ENCODE results near the gene TENM4.

- TF ChIP-seq, protein P1, sequence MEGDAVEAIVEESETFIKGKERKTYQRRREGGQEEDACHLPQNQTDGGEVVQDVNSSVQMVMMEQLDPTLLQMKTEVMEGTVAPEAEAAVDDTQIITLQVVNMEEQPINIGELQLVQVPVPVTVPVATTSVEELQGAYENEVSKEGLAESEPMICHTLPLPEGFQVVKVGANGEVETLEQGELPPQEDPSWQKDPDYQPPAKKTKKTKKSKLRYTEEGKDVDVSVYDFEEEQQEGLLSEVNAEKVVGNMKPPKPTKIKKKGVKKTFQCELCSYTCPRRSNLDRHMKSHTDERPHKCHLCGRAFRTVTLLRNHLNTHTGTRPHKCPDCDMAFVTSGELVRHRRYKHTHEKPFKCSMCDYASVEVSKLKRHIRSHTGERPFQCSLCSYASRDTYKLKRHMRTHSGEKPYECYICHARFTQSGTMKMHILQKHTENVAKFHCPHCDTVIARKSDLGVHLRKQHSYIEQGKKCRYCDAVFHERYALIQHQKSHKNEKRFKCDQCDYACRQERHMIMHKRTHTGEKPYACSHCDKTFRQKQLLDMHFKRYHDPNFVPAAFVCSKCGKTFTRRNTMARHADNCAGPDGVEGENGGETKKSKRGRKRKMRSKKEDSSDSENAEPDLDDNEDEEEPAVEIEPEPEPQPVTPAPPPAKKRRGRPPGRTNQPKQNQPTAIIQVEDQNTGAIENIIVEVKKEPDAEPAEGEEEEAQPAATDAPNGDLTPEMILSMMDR (IDR thresholded peaks at IDR 0.05), result no peak
- TF ChIP-seq TCF7L2 (IDR thresholded peaks at IDR 0.05; ENCODE audit: low read depth, low read length) (no peak), POLR2AphosphoS5 (IDR thresholded peaks at IDR 0.05; ENCODE audit: low read depth, low read length) (no peak)
Observed at GRCh38 chr11:79077702-79078330, 363.0 kb downstream of the TENM4 start.
